Measurements from ENCODE around the gene PAPSS2.

DNA sequence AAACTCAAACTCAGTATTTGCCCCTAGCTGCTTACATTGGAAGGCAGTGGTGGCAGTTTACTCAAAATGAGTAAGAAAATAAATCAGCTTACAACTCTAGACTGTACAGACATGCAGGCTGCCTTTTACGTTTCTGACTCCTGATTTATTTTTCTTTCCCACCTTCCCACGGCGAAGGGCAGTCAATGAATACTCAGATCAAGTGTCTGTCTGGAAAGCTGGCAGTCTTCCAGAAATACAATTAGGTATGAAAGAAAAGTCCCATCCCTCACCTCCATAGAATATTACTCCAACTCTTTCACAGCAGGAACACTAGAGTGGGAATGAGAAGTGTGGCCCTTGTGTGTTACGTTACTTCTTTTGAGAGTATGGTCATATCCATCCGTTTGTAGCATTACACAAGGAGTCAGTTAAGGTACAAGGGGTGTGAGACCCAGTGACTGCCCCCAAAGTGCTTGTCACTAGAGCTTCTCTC, 1.3 kb upstream of the PAPSS2 start:
- TF ChIP-seq, protein P1, sequence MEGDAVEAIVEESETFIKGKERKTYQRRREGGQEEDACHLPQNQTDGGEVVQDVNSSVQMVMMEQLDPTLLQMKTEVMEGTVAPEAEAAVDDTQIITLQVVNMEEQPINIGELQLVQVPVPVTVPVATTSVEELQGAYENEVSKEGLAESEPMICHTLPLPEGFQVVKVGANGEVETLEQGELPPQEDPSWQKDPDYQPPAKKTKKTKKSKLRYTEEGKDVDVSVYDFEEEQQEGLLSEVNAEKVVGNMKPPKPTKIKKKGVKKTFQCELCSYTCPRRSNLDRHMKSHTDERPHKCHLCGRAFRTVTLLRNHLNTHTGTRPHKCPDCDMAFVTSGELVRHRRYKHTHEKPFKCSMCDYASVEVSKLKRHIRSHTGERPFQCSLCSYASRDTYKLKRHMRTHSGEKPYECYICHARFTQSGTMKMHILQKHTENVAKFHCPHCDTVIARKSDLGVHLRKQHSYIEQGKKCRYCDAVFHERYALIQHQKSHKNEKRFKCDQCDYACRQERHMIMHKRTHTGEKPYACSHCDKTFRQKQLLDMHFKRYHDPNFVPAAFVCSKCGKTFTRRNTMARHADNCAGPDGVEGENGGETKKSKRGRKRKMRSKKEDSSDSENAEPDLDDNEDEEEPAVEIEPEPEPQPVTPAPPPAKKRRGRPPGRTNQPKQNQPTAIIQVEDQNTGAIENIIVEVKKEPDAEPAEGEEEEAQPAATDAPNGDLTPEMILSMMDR (IDR thresholded peaks at IDR 0.05) = no peak
- TF ChIP-seq POLR2A (IDR thresholded peaks at IDR 0.05) = no peak
